Natural killer cell treated with Interleukin-12 subunit alpha and Interleukin-12 subunit beta and Interleukin-15 and Interleukin-18, amount 100 ng/mL, for 72 hours (primary cell): ENCODE results near the gene USP28. TPM values are rescaled to one million over a fixed set of nuclear protein-coding genes. Genes with fewer than 3 reads are reported as not detected.

ENCODE experiments used
- ATAC-seq, 2 donors: fragments of 150-1000 bp; cut with Tn5 transposase in 1 of 2; sonication (Bioruptor Pico), chemical (Tn5 transposase) in 1 of 2; 2 replicates each; pipeline ENCODE4 v1.10.0; 2021
- DNase-seq: peaks from one replicate; pipeline ENCODE4 v3.0.0; 2022; ENCODE audit warnings: low spot score
- H3K27ac Mint-ChIP-seq, 2 donors: 1 replicate in 1 of 2; 2 replicates in 1 of 2; pipeline ENCODE4 v1.8.0; 2022; ENCODE audit warnings: mixed read lengths in 2 of 2, mild to moderate bottlenecking in 1 of 2, moderate library complexity in 1 of 2
- H3K27me3 Mint-ChIP-seq, 2 donors: 1 replicate in 1 of 2; 2 replicates in 1 of 2; pipeline ENCODE4 v1.8.0; 2022; ENCODE audit warnings: mixed read lengths in 2 of 2
- H3K36me3 Mint-ChIP-seq: one replicate; pipeline ENCODE4 v1.8.0; 2022; ENCODE audit warnings: mixed read lengths
- H3K4me1 Mint-ChIP-seq, 2 donors: 1 replicate in 1 of 2; 2 replicates in 1 of 2; pipeline ENCODE4 v1.8.0; 2022; ENCODE audit warnings: low read depth in 2 of 2, mixed read lengths in 2 of 2, mild to moderate bottlenecking in 1 of 2
- H3K4me3 Mint-ChIP-seq: one replicate; pipeline ENCODE4 v1.8.0; 2022; ENCODE audit warnings: mixed read lengths
- H3K9me3 Mint-ChIP-seq: 2 replicates; pipeline ENCODE4 v1.8.0; 2022; ENCODE audit warnings: mixed read lengths
- total RNA-seq, 2 donors: library from RNA; stranded (reverse); gene quantifications; one replicate each; pipeline ENCODE4 v1.2.3, GENCODE V29; 2022

USP28 gene
- total RNA-seq, 2 donors from 2014 or later = 63.7 to 67.3 TPM

GRCh38 chr11:113840932-113841664 lies 34.3 kb downstream of the USP28 start:
- Mint-ChIP-seq H3K9me3 (no peaks in the 10 kb centered on the region), H3K4me3 (peak overlapping the region; percentile 49), H3K27me3 (no peaks in the 10 kb centered on the region), H3K27ac (peak overlapping the region; percentile 71 to 76), H3K4me1 (peaks cover 14 to 16% of the 10 kb centered on the region in 2 donors), H3K36me3 (peaks cover 11% of the 10 kb centered on the region)
- ATAC-seq (no peak), DNase-seq (no peak)

- Mint-ChIP-seq H3K9me3 (no peaks in the 10 kb centered on the region), H3K4me3 (no peak overlapping the region), H3K4me1 (peaks cover 16 to 17% of the 10 kb centered on the region in 2 donors), H3K27me3 (no peaks in the 10 kb centered on the region), H3K27ac (peak overlapping the region; percentile 4 to 76), H3K36me3 (peaks cover 11% of the 10 kb centered on the region)
- ATAC-seq (no peak), DNase-seq (no peak)
Observed at GRCh38 chr11:113839842-113840241, 35.5 kb downstream of the USP28 start.

GRCh38 chr11:113838005-113838404 lies 37.4 kb downstream of the USP28 start:
- H3K9me3 Mint-ChIP-seq = no peaks in the 10 kb centered on the region
- H3K36me3 Mint-ChIP-seq = peaks cover 11% of the 10 kb centered on the region
- no peak overlapping the region for H3K4me3 Mint-ChIP-seq
- DNase-seq (no peak), ATAC-seq (no peak)
- no peaks in the 10 kb centered on the region for H3K27me3 Mint-ChIP-seq
- peaks cover 14 to 20% of the 10 kb centered on the region in 2 donors for H3K4me1 Mint-ChIP-seq
- no peak overlapping the region for H3K27ac Mint-ChIP-seq

GRCh38 chr11:113835306-113835705 lies 40.1 kb downstream of the USP28 start:
- Mint-ChIP-seq H3K27me3 (no peaks in the 10 kb centered on the region), H3K36me3 (peaks cover 16% of the 10 kb centered on the region), H3K27ac (no peak overlapping the region), H3K9me3 (no peaks in the 10 kb centered on the region), H3K4me1 (peaks cover 11 to 23% of the 10 kb centered on the region in 2 donors), H3K4me3 (no peak overlapping the region)
- no peak for ATAC-seq
- no peak for DNase-seq

DNA sequence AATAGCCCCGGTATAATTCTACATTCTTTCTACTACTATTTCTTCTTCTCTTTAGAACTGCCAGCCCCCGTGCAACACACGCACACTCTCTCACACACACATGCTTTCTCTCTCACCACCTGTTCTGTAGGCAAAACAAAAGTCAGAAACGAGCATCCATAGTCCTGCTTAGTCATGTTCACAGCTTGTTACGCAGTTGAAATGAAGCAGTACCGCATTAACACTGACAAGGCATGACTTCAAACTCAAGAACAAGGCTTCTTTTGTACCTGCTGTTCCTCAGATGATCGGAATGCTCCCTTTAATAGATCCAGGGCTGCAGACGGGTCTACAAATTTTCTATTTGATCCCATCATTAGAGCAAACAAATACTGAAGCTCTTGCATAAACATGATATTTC lies 42.2 kb downstream of the USP28 start:
- Mint-ChIP-seq H3K9me3 (no peaks in the 10 kb centered on the region), H3K36me3 (peaks cover 11% of the 10 kb centered on the region), H3K27ac (peak overlapping the region in 1 of 2 donors; percentile 30), H3K4me3 (no peak overlapping the region), H3K4me1 (peaks cover 10 to 18% of the 10 kb centered on the region in 2 donors), H3K27me3 (no peaks in the 10 kb centered on the region)
- ATAC-seq (no peak), DNase-seq (no peak)

GRCh38 chr11:113831314-113831713 lies 44.1 kb downstream of the USP28 start:
- peak overlapping the region; percentile 55 for H3K4me3 Mint-ChIP-seq
- no peak for DNase-seq
- no peaks in the 10 kb centered on the region for H3K9me3 Mint-ChIP-seq
- H3K27ac Mint-ChIP-seq = peak overlapping the region; percentile 39 to 60
- peak in 1 of 2 donors; percentile 76 for ATAC-seq
- peaks cover 11% of the 10 kb centered on the region for H3K36me3 Mint-ChIP-seq
- H3K27me3 Mint-ChIP-seq = no peaks in the 10 kb centered on the region
- peaks cover 10 to 18% of the 10 kb centered on the region in 2 donors for H3K4me1 Mint-ChIP-seq

- Mint-ChIP-seq H3K4me1 (peaks cover 6 to 18% of the 10 kb centered on the region in 2 donors), H3K27ac (peak overlapping the region in 1 of 2 donors; percentile 28), H3K9me3 (no peaks in the 10 kb centered on the region), H3K36me3 (peaks cover 22% of the 10 kb centered on the region), H3K4me3 (no peak overlapping the region), H3K27me3 (no peaks in the 10 kb centered on the region)
- no peak for DNase-seq
- no peak for ATAC-seq
Observed at GRCh38 chr11:113829751-113830150, 45.6 kb downstream of the USP28 start.

- no peak for DNase-seq
- H3K27ac Mint-ChIP-seq = no peak overlapping the region
Observed at GRCh38 chr11:113828191-113828590, 47.2 kb downstream of the USP28 start.

DNA sequence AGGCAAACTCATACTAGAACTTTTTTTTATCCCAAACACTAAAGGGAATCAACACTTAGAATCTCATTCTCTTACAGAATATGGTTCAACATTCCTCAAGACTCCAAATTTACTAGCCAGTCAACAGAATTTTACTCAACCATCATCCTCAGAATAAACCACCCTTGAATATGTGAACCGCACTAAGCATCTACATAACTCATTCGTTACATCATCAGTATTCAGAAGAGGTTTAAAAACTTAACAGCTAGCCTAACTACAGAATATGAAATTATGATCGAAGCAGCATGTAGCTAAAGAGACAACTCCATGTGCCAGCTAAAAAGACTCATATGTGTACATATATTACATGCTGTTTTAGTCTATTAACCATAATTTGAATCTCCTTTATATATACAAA lies 47.9 kb downstream of the USP28 start:
- H3K27ac Mint-ChIP-seq = no peak overlapping the region
- DNase-seq (no peak), ATAC-seq (no peak)
- no peaks in the 10 kb centered on the region for H3K27me3 Mint-ChIP-seq
- peaks cover 3 to 13% of the 10 kb centered on the region in 2 donors for H3K4me1 Mint-ChIP-seq
- no peaks in the 10 kb centered on the region for H3K9me3 Mint-ChIP-seq
- peaks cover 27% of the 10 kb centered on the region for H3K36me3 Mint-ChIP-seq
- no peak overlapping the region for H3K4me3 Mint-ChIP-seq

More at GRCh38 chr11:113828191-113828590, 47.2 kb downstream of the USP28 start:
- Mint-ChIP-seq H3K27me3 (no peaks in the 10 kb centered on the region), H3K4me3 (no peak overlapping the region), H3K9me3 (no peaks in the 10 kb centered on the region), H3K36me3 (peaks cover 25% of the 10 kb centered on the region), H3K4me1 (peaks cover 5 to 16% of the 10 kb centered on the region in 2 donors)
- ATAC-seq = no peak

- Mint-ChIP-seq H3K4me1 (peaks cover 0 to 3% of the 10 kb centered on the region in 2 donors), H3K27ac (no peak overlapping the region), H3K36me3 (peaks cover 29% of the 10 kb centered on the region), H3K27me3 (no peaks in the 10 kb centered on the region), H3K9me3 (no peaks in the 10 kb centered on the region), H3K4me3 (no peak overlapping the region)
- ATAC-seq (no peak), DNase-seq (no peak)
Observed at GRCh38 chr11:113818426-113818825, 56.9 kb downstream of the USP28 start.

DNA sequence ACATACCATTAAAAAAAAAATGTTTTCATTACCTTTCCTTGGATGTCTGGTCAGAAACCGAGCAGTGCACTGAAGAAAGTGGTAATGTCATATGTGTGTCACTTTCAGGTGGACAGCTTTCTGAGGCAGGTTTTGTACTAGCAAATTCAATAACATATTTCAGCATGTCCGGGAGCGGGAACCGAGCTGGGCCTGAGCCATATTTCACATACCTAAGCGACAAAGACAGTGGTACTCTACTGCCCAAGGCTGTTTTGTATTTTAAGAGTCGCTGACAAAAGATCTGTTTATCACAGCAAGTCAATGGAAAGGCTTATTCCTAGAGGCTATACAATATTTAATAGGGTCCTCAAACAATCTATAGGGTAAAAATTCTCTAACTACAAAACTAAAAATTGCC lies 57.7 kb downstream of the USP28 start:
- peaks cover 0 to 3% of the 10 kb centered on the region in 2 donors for H3K4me1 Mint-ChIP-seq
- H3K27me3 Mint-ChIP-seq = no peaks in the 10 kb centered on the region
- no peak overlapping the region for H3K27ac Mint-ChIP-seq
- H3K4me3 Mint-ChIP-seq = no peak overlapping the region
- ATAC-seq (no peak), DNase-seq (no peak)
- no peaks in the 10 kb centered on the region for H3K9me3 Mint-ChIP-seq
- H3K36me3 Mint-ChIP-seq = peaks cover 25% of the 10 kb centered on the region

GRCh38 chr11:113817162-113817561 lies 58.2 kb downstream of the USP28 start:
- Mint-ChIP-seq H3K4me1 (peaks cover 0 to 3% of the 10 kb centered on the region in 2 donors), H3K36me3 (peaks cover 23% of the 10 kb centered on the region), H3K27ac (no peak overlapping the region), H3K9me3 (no peaks in the 10 kb centered on the region), H3K27me3 (no peaks in the 10 kb centered on the region), H3K4me3 (no peak overlapping the region)
- no peak for DNase-seq
- no peak for ATAC-seq

GRCh38 chr11:113814181-113814580 lies 61.2 kb downstream of the USP28 start:
- no peak for DNase-seq
- no peaks in the 10 kb centered on the region for H3K4me1 Mint-ChIP-seq
- peak overlapping the region in 1 of 2 donors; percentile 9 for H3K27ac Mint-ChIP-seq
- H3K36me3 Mint-ChIP-seq = peaks cover 10% of the 10 kb centered on the region
- no peak for ATAC-seq
- no peak overlapping the region for H3K4me3 Mint-ChIP-seq
- no peaks in the 10 kb centered on the region for H3K27me3 Mint-ChIP-seq
- H3K9me3 Mint-ChIP-seq = no peaks in the 10 kb centered on the region

GRCh38 chr11:113808931-113809330 lies 66.4 kb downstream of the USP28 start:
- Mint-ChIP-seq H3K36me3 (peaks cover 4% of the 10 kb centered on the region), H3K4me1 (peaks cover 0 to 4% of the 10 kb centered on the region in 2 donors), H3K9me3 (no peaks in the 10 kb centered on the region), H3K4me3 (no peak overlapping the region), H3K27ac (no peak overlapping the region), H3K27me3 (no peaks in the 10 kb centered on the region)
- DNase-seq (no peak), ATAC-seq (no peak)
